Panc1 (cell line): ENCODE data around the gene RFX2. TPM values are rescaled to one million over a fixed set of nuclear protein-coding genes. Genes with fewer than 3 reads are reported as not detected.

Experiments
- ATAC-seq: fragments of 200-7000 bp; cut with Tn5 transposase; 2 replicates; pipeline ENCODE4 v1.9.1; 2020; ENCODE audit warnings: mild to moderate bottlenecking, moderate library complexity
- BruUV-seq: library from RNA; stranded (reverse); fragments of 400-500 nt; replicated peaks from 2 replicates; lab custom pipeline; 2021; lab: Mats Ljungman, UMichigan
- CTCF ChIA-PET: fragments of 300-600 bp; sonication (Branson Sonifier 250); formaldehyde crosslinking; loops from one replicate; lab custom pipeline; 2022; ENCODE audit warnings: antibody characterized with exemption; lab: Charles Lee
- POLR2A ChIA-PET: fragments of 300-600 bp; sonication (Branson Sonifier 250); formaldehyde crosslinking; loops from one replicate; lab custom pipeline; 2022; ENCODE audit warnings: antibody characterized with exemption; lab: Charles Lee
- DNase-seq: peaks from one replicate; pipeline ENCODE4 v3.0.0-alpha.2; 2010; ENCODE audit warnings: low read depth, low spot score
- H3K27ac ChIP-seq: 2 replicates; pipeline ENCODE4 v1.5.1; 2011; ENCODE audit warnings: mild to moderate bottlenecking, low read length, inconsistent platforms
- H3K27me3 ChIP-seq: fragments of 200-500 bp; sonication (Bioruptor generic); 2 replicates; pipeline ENCODE4 v1.6.0; 2014; ENCODE audit warnings: low read length, inconsistent platforms; ENCODE audit not compliant: control insufficient read depth, insufficient read depth
- H3K36me3 ChIP-seq: fragments of 200-500 bp; sonication (Bioruptor generic); 2 replicates; pipeline ENCODE4 v1.5.1; 2014; ENCODE audit warnings: inconsistent platforms, mild to moderate bottlenecking, low read length, moderate library complexity; ENCODE audit not compliant: control insufficient read depth, insufficient read depth
- H3K4me1 ChIP-seq: 2 replicates; pipeline ENCODE4 v1.5.1; 2011; ENCODE audit warnings: inconsistent platforms, mild to moderate bottlenecking, low read length, moderate library complexity; ENCODE audit not compliant: control insufficient read depth, insufficient read depth
- H3K4me3 ChIP-seq, 2 experiments: 2 replicates each; pipeline ENCODE4 v1.5.1; 2011 to 2012; ENCODE audit warnings: low read depth in 2 of 2, low read length in 2 of 2, mild to moderate bottlenecking in 2 of 2, inconsistent platforms in 1 of 2, moderate library complexity in 1 of 2
- H3K9me3 ChIP-seq: fragments of 200-500 bp; sonication (Bioruptor generic); 2 replicates; pipeline ENCODE4 v1.5.1; 2014; ENCODE audit warnings: low read depth, mild to moderate bottlenecking, inconsistent platforms, low read length, moderate library complexity; ENCODE audit not compliant: control insufficient read depth, insufficient read depth
- POLR2AphosphoS5 ChIP-seq: IDR thresholded peaks from 2 replicates; pipeline ENCODE4 v1.6.1; 2012; ENCODE audit warnings: mild to moderate bottlenecking, low read depth, low read length, moderate library complexity
- SIN3A ChIP-seq: IDR thresholded peaks from 2 replicates; pipeline ENCODE4 v1.6.1; 2012; ENCODE audit warnings: low read depth, mild to moderate bottlenecking, low read length, moderate library complexity, borderline replicate concordance; ENCODE audit not compliant: insufficient read depth
- TCF7L2 ChIP-seq: IDR thresholded peaks from 2 replicates; pipeline ENCODE4 v1.6.1; 2011; ENCODE audit warnings: mild to moderate bottlenecking, low read depth, low read length, inconsistent platforms
- in situ Hi-C: cut with HindIII; loops from 2 replicates; pipeline ENCODE4 v1.10.0; 2016; ENCODE audit warnings: low sequenced_read_pairs, low pct_unique_long_range_greater_than_20kb
- intact Hi-C: fragments of 100-400 bp; cut with micrococcal nuclease; formaldehyde crosslinking; loops from one replicate; pipeline ENCODE4 v1.10.0; 2022; ENCODE audit not compliant: unreplicated experiment
- total RNA-seq: library from RNA; stranded (reverse); gene quantifications from one replicate; pipeline ENCODE4 v1.2.1, GENCODE V29; 2021; ENCODE audit not compliant: unreplicated experiment
- TF ChIP-seq, protein P1 (sequence below): fragments of 450-650 bp; IDR thresholded peaks from 2 replicates; pipeline ENCODE4 v1.5.1; 2017; ENCODE audit warnings: mild to moderate bottlenecking
- TF ChIP-seq, protein P2 (sequence below), 2 experiments: IDR thresholded peaks; 2 replicates each; pipeline ENCODE4 v1.6.1; 2011 to 2012; ENCODE audit warnings: low read depth in 2 of 2, control low read depth in 1 of 2, low read length in 1 of 2, mild to moderate bottlenecking in 1 of 2, moderate library complexity in 1 of 2; ENCODE audit not compliant: insufficient read depth in 1 of 2

Gene RFX2
- total RNA-seq, 1 experiment from 2014 or later, result 8.0 TPM

DNA sequence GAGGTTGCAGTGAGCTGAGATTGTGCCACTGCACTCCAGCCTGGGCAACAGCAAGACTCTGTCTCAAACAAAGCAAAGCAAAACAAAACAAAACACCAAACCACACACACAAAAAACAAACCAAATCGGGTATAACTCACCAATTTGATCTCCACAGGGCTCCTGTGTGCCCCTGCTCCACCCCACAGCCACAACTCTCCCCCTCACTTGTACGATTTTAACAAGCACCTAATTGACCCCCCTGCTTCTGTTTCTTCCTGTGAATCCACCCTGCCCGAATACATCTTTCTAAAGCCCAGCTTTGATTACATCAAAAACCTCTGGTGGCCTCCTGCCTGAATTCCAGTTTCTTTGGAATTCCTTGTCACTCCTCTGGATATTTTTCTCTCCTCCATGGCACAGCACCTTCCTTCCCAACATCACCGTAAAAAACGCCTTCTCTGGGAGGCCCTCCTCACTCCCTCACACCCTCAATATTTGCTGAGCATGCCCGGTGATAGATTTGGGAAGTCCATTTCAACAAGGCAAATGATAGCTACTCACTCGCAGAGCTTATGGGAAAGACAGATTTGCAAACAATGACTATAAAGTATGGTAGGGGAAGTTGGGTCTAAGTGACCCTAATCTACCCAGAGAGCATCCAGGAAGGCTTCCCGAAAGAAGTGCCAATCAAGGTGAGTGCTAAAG lies 120.8 kb downstream of the RFX2 start:
- peak overlapping the region; percentile 75 for H3K27ac ChIP-seq
- ATAC-seq (no peak), DNase-seq (no peak)
- intact Hi-C loops, result loop anchor here (2.0 to 10.0 kb wide), 2 partner anchors 33 to 135 kb away; no protein-coding TSS in a partner anchor
- POLR2A ChIA-PET, result interaction anchor here (0.7 kb wide), 1 partner anchor 38 kb away, joined by 3 read pairs; no protein-coding TSS in a partner anchor
- in situ Hi-C loops, result no loop called here
- no TSS peak for BruUV-seq
- H3K4me3 ChIP-seq, result peak overlapping the region; percentile 30 to 44
- peaks cover 8% of the 10 kb centered on the region; the same call in 1 of the 2 replicates for H3K4me1 ChIP-seq
- H3K36me3 ChIP-seq, result no peaks in the 10 kb centered on the region
- TF ChIP-seq, protein P1, sequence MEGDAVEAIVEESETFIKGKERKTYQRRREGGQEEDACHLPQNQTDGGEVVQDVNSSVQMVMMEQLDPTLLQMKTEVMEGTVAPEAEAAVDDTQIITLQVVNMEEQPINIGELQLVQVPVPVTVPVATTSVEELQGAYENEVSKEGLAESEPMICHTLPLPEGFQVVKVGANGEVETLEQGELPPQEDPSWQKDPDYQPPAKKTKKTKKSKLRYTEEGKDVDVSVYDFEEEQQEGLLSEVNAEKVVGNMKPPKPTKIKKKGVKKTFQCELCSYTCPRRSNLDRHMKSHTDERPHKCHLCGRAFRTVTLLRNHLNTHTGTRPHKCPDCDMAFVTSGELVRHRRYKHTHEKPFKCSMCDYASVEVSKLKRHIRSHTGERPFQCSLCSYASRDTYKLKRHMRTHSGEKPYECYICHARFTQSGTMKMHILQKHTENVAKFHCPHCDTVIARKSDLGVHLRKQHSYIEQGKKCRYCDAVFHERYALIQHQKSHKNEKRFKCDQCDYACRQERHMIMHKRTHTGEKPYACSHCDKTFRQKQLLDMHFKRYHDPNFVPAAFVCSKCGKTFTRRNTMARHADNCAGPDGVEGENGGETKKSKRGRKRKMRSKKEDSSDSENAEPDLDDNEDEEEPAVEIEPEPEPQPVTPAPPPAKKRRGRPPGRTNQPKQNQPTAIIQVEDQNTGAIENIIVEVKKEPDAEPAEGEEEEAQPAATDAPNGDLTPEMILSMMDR, result no peak
- TF ChIP-seq POLR2AphosphoS5 (no peak), SIN3A (no peak), TCF7L2 (no peak)
- TF ChIP-seq, protein P2, sequence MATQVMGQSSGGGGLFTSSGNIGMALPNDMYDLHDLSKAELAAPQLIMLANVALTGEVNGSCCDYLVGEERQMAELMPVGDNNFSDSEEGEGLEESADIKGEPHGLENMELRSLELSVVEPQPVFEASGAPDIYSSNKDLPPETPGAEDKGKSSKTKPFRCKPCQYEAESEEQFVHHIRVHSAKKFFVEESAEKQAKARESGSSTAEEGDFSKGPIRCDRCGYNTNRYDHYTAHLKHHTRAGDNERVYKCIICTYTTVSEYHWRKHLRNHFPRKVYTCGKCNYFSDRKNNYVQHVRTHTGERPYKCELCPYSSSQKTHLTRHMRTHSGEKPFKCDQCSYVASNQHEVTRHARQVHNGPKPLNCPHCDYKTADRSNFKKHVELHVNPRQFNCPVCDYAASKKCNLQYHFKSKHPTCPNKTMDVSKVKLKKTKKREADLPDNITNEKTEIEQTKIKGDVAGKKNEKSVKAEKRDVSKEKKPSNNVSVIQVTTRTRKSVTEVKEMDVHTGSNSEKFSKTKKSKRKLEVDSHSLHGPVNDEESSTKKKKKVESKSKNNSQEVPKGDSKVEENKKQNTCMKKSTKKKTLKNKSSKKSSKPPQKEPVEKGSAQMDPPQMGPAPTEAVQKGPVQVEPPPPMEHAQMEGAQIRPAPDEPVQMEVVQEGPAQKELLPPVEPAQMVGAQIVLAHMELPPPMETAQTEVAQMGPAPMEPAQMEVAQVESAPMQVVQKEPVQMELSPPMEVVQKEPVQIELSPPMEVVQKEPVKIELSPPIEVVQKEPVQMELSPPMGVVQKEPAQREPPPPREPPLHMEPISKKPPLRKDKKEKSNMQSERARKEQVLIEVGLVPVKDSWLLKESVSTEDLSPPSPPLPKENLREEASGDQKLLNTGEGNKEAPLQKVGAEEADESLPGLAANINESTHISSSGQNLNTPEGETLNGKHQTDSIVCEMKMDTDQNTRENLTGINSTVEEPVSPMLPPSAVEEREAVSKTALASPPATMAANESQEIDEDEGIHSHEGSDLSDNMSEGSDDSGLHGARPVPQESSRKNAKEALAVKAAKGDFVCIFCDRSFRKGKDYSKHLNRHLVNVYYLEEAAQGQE (IDR thresholded peaks at IDR 0.05; ENCODE audit: insufficient read depth in 1 of 2, low read depth in 2 of 2, low read length in 1 of 2), result no peak
- no peaks in the 10 kb centered on the region for H3K9me3 ChIP-seq
- CTCF ChIA-PET, result interaction anchor here (0.6 to 1.6 kb wide), 3 partner anchors 32 to 185 kb away, joined by 3 to 5 read pairs (median 4); no protein-coding TSS in a partner anchor
- no peaks in the 10 kb centered on the region for H3K27me3 ChIP-seq

DNA sequence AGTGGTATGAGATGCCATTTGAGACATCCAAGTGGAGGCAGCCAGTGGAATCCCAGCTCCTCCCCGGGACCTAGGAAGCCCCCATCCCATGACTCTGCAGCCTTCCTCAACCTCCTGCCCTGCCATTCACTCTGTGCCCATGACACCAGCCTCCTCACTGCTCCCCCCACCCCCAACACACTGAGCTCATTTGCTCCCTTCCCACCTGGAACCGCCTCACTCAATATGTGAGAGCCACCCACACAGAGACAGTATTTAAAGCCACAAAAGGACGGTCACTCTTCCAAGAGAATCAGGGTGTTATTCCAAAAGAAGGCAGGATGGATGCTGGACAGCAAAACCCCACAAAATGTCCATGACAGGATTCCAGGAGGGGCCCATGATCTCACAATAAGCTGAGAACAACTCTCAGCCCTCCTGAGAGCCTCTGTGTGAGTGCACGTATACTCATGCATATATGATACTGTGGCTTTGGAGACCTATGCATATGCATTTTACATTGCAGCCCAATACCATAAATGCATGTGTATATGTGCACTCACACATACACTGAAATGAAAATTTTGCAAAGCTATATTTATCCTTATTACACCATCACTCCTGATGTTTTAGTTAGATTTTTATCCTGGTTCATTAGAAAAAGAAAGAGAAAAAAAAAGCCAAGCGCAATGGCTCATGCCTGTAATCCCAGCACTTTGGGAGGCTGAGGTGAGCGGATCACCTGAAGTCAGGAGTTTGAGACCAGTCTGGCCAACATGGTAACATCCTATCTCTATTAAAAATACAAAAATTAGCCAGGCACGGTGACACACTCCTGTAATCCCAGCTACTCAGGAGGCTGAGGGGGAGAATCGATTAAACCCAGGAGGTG lies 121.5 kb downstream of the RFX2 start:
- no TSS peak for BruUV-seq
- intact Hi-C loops (loop anchor here (2.0 to 10.0 kb wide), 2 partner anchors 34 to 136 kb away; no protein-coding TSS in a partner anchor), in situ Hi-C loops (no loop called here)
- ChIA-PET POLR2A (interaction anchor here (0.7 kb wide), 1 partner anchor 39 kb away, joined by 3 read pairs; no protein-coding TSS in a partner anchor), CTCF (interaction anchor here (0.6 to 1.6 kb wide), 4 partner anchors 33 to 137 kb away, joined by 3 to 5 read pairs (median 4); no protein-coding TSS in a partner anchor)
- Histone ChIP-seq H3K9me3 (no peaks in the 10 kb centered on the region), H3K4me1 (peaks cover 8% of the 10 kb centered on the region; the same call in 1 of the 2 replicates), H3K4me3 (no peak overlapping the region), H3K27me3 (no peaks in the 10 kb centered on the region), H3K36me3 (no peaks in the 10 kb centered on the region), H3K27ac (no peak overlapping the region)
- no peak for TF ChIP-seq TCF7L2
- no peak for TF ChIP-seq POLR2AphosphoS5
- TF ChIP-seq, protein P1, result no peak
- no peak for TF ChIP-seq SIN3A
- TF ChIP-seq, protein P2 (IDR thresholded peaks at IDR 0.05; ENCODE audit: insufficient read depth in 1 of 2, low read depth in 2 of 2, low read length in 1 of 2), result no peak
- DNase-seq, result no peak
- ATAC-seq, result peak; percentile 71; the same call in 1 of the 2 replicates
